ENCODE measurements around the gene TMC1. TPM values are rescaled to one million over a fixed set of nuclear protein-coding genes. Genes with fewer than 3 reads are reported as not detected.
A peak's percentile ranks its signal among the peaks of the same experiment; 100 is the strongest.

Gene TMC1
- total RNA-seq, 2 donors from 2014 or later = not detected

- Mint-ChIP-seq H3K27me3 (peaks cover under 1% of the 10 kb centered on the region), H3K36me3 (ENCODE audit: low read depth) (no peaks in the 10 kb centered on the region), H3K4me3 (no peak overlapping the region), H3K4me1 (peaks cover 28% of the 10 kb centered on the region), H3K27ac (no peak overlapping the region)
- ATAC-seq (no peak), DNase-seq (no peak)
- H3K9me3 ChIP-seq (ENCODE audit: control insufficient read depth, low read length, poor library complexity, severe bottlenecking) = no peaks in the 10 kb centered on the region
Measured at GRCh38 chr9:72589667-72590521, 68.5 kb downstream of the TMC1 start.

GRCh38 chr9:72590824-72591223 is 69.4 kb downstream of the TMC1 start:
- Mint-ChIP-seq H3K36me3 (ENCODE audit: low read depth) (no peaks in the 10 kb centered on the region), H3K4me3 (no peak overlapping the region), H3K4me1 (peaks cover 25% of the 10 kb centered on the region), H3K27ac (no peak overlapping the region), H3K27me3 (peaks cover 6% of the 10 kb centered on the region)
- H3K9me3 ChIP-seq (ENCODE audit: control insufficient read depth, low read length, poor library complexity, severe bottlenecking) = no peaks in the 10 kb centered on the region
- no peak for DNase-seq
- no peak for ATAC-seq

- peaks cover 6% of the 10 kb centered on the region for H3K27me3 Mint-ChIP-seq
- no peaks in the 10 kb centered on the region for H3K36me3 Mint-ChIP-seq (ENCODE audit: low read depth)
- DNase-seq (peak in 1 of 3 donors; percentile 8), ATAC-seq (peak; percentile 76)
- H3K4me1 Mint-ChIP-seq = peaks cover 25% of the 10 kb centered on the region
- no peak overlapping the region for H3K4me3 Mint-ChIP-seq
- peak overlapping the region; percentile 60 for H3K27ac Mint-ChIP-seq
- H3K9me3 ChIP-seq (ENCODE audit: control insufficient read depth, low read length, poor library complexity, severe bottlenecking) = no peaks in the 10 kb centered on the region
Measured at GRCh38 chr9:72592502-72593403, 71.3 kb downstream of the TMC1 start.

- ATAC-seq = peak; percentile 79
- peak overlapping the region; percentile 74 for H3K27ac Mint-ChIP-seq
- peaks cover 19% of the 10 kb centered on the region for H3K4me1 Mint-ChIP-seq
- H3K27me3 Mint-ChIP-seq = peaks cover 6% of the 10 kb centered on the region
- H3K9me3 ChIP-seq (ENCODE audit: control insufficient read depth, low read length, poor library complexity, severe bottlenecking) = no peaks in the 10 kb centered on the region
- no peaks in the 10 kb centered on the region for H3K36me3 Mint-ChIP-seq (ENCODE audit: low read depth)
- DNase-seq = no peak
- no peak overlapping the region for H3K4me3 Mint-ChIP-seq
Measured at GRCh38 chr9:72596451-72597180, 75.2 kb downstream of the TMC1 start.

GRCh38 chr9:72597181-72597517 is 75.7 kb downstream of the TMC1 start:
- DNase-seq = no peak

GRCh38 chr9:72597601-72598000 is 76.2 kb downstream of the TMC1 start:
- peaks cover 6% of the 10 kb centered on the region for H3K27me3 Mint-ChIP-seq
- H3K27ac Mint-ChIP-seq = no peak overlapping the region
- ATAC-seq (no peak), DNase-seq (no peak)
- H3K4me3 Mint-ChIP-seq = no peak overlapping the region
- H3K36me3 Mint-ChIP-seq (ENCODE audit: low read depth) = no peaks in the 10 kb centered on the region
- no peaks in the 10 kb centered on the region for H3K9me3 ChIP-seq (ENCODE audit: control insufficient read depth, low read length, poor library complexity, severe bottlenecking)
- peaks cover 14% of the 10 kb centered on the region for H3K4me1 Mint-ChIP-seq

More at GRCh38 chr9:72597181-72597517, 75.7 kb downstream of the TMC1 start:
- H3K27me3 Mint-ChIP-seq = peaks cover 6% of the 10 kb centered on the region
- no peak overlapping the region for H3K4me3 Mint-ChIP-seq
- no peaks in the 10 kb centered on the region for H3K9me3 ChIP-seq (ENCODE audit: control insufficient read depth, low read length, poor library complexity, severe bottlenecking)
- peaks cover 16% of the 10 kb centered on the region for H3K4me1 Mint-ChIP-seq
- ATAC-seq = peak; percentile 41
- H3K36me3 Mint-ChIP-seq (ENCODE audit: low read depth) = no peaks in the 10 kb centered on the region
- H3K27ac Mint-ChIP-seq = peak overlapping the region; percentile 4

GRCh38 chr9:72598639-72599038 is 77.2 kb downstream of the TMC1 start:
- H3K27ac Mint-ChIP-seq = no peak overlapping the region
- ATAC-seq (no peak), DNase-seq (no peak)
- no peaks in the 10 kb centered on the region for H3K36me3 Mint-ChIP-seq (ENCODE audit: low read depth)
- H3K9me3 ChIP-seq (ENCODE audit: control insufficient read depth, low read length, poor library complexity, severe bottlenecking) = no peaks in the 10 kb centered on the region
- peaks cover 9% of the 10 kb centered on the region for H3K4me1 Mint-ChIP-seq
- H3K27me3 Mint-ChIP-seq = peaks cover 6% of the 10 kb centered on the region
- no peak overlapping the region for H3K4me3 Mint-ChIP-seq

GRCh38 chr9:72599874-72600534 is 78.6 kb downstream of the TMC1 start:
- ATAC-seq = no peak
- H3K9me3 ChIP-seq (ENCODE audit: control insufficient read depth, low read length, poor library complexity, severe bottlenecking) = no peaks in the 10 kb centered on the region
- no peaks in the 10 kb centered on the region for H3K36me3 Mint-ChIP-seq (ENCODE audit: low read depth)
- H3K4me1 Mint-ChIP-seq = peaks cover 9% of the 10 kb centered on the region
- peak overlapping the region; percentile 68 for H3K27ac Mint-ChIP-seq
- DNase-seq = no peak
- peaks cover 4% of the 10 kb centered on the region for H3K27me3 Mint-ChIP-seq
- no peak overlapping the region for H3K4me3 Mint-ChIP-seq

- Mint-ChIP-seq H3K4me1 (peaks cover 9% of the 10 kb centered on the region), H3K27ac (no peak overlapping the region), H3K36me3 (ENCODE audit: low read depth) (no peaks in the 10 kb centered on the region), H3K4me3 (no peak overlapping the region), H3K27me3 (no peaks in the 10 kb centered on the region)
- DNase-seq (no peak), ATAC-seq (no peak)
- no peaks in the 10 kb centered on the region for H3K9me3 ChIP-seq (ENCODE audit: control insufficient read depth, low read length, poor library complexity, severe bottlenecking)
Measured at GRCh38 chr9:72600671-72601070, 79.3 kb downstream of the TMC1 start.

- peaks cover 7% of the 10 kb centered on the region for H3K4me1 Mint-ChIP-seq
- no peaks in the 10 kb centered on the region for H3K27me3 Mint-ChIP-seq
- ATAC-seq = no peak
- H3K9me3 ChIP-seq (ENCODE audit: control insufficient read depth, low read length, poor library complexity, severe bottlenecking) = no peaks in the 10 kb centered on the region
- no peak overlapping the region for H3K4me3 Mint-ChIP-seq
- DNase-seq = no peak
- H3K36me3 Mint-ChIP-seq (ENCODE audit: low read depth) = no peaks in the 10 kb centered on the region
- no peak overlapping the region for H3K27ac Mint-ChIP-seq
Measured at GRCh38 chr9:72601615-72602014, 80.2 kb downstream of the TMC1 start.

- DNase-seq = no peak
- Mint-ChIP-seq H3K4me1 (no peaks in the 10 kb centered on the region), H3K27me3 (no peaks in the 10 kb centered on the region), H3K27ac (no peak overlapping the region), H3K4me3 (no peak overlapping the region), H3K36me3 (ENCODE audit: low read depth) (peaks cover 6% of the 10 kb centered on the region)
- no peaks in the 10 kb centered on the region for H3K9me3 ChIP-seq (ENCODE audit: control insufficient read depth, low read length, poor library complexity, severe bottlenecking)
- no peak for ATAC-seq
Measured at GRCh38 chr9:72612449-72612848, 91.0 kb downstream of the TMC1 start.

GRCh38 chr9:72614067-72614466 is 92.7 kb downstream of the TMC1 start:
- no peaks in the 10 kb centered on the region for H3K9me3 ChIP-seq (ENCODE audit: control insufficient read depth, low read length, poor library complexity, severe bottlenecking)
- ATAC-seq (no peak), DNase-seq (no peak)
- Mint-ChIP-seq H3K36me3 (ENCODE audit: low read depth) (peaks cover 3% of the 10 kb centered on the region), H3K27me3 (no peaks in the 10 kb centered on the region), H3K4me3 (no peak overlapping the region), H3K27ac (no peak overlapping the region), H3K4me1 (no peaks in the 10 kb centered on the region)
